GM19043 (cell line): ENCODE results near the gene TNIK.
"Not testable (repeated sequence)": the region's sequence is repeated elsewhere in the genome, so short reads cannot be mapped to it uniquely, and the experiment has no call there.

Experiments used
- ATAC-seq: cut with Tn5 transposase; IDR thresholded peaks from one replicate; pipeline ENCODE4 v1.9.1; 2021; ENCODE audit warnings: low read depth; ENCODE audit not compliant: unreplicated experiment

TNIK gene

DNA sequence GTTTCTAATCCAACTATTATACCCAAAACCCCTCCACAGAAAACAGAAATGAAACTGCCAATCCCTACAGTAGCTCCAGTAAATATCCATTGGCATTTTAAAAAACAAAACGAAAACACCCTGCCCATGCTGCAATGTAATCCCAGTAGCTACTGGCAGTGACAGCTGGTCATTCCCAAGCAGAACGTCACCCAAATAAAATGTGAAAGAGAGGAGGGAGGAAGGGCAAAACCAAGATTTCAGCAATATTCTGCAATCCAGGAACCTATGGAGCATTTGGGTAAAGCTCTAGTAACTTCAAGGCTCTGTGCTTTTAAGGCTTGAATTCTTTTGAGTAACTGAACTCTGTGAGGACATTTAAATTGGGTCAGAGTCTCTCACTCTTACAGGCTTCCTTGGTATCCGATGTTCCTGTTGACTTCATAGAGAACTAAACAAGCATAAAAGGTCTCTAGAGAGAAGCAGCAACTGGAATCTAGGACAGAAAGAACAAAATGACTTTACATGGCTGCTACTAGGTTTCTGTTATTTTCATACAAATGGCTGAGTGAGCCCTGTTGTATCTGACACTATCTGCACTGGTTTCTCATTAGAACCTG lies 136.2 kb downstream of the TNIK start:
- ATAC-seq = no peak

DNA sequence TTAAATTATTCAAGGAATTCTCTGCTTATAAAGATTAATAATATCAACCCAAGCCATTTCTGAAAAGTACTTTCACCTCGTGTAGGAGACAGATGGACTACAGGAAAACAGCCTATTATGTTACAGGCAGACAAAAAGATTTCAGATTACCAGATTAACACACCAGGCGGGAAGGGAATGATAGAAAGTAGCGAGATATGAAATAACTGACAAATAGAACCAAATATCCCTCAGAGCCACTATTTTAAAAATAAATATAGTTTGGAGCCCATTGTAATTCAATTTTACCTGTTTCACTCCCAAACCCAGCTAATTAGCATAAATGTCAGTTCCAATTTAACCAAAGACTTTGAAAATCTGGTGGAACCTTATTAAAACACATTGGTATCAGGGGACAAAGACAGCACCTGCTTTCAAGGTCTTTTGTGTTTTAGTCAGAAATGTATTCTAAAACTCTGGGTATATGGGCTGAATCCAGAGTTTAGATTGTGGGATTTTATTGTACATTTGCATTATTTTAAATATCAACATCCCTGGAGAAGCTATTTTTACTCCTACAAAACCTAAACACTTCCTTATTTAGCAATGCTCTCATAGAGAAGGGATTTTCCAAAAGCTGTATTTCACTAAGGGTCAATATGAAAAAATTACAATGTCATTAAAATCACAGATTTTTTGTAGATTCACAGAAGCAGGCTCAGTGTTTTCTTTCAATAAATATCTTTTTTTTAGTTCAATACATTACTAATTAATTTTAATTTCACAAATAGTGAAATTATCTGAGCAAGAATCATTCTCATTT lies 138.4 kb downstream of the TNIK start:
- ATAC-seq = no peak

DNA sequence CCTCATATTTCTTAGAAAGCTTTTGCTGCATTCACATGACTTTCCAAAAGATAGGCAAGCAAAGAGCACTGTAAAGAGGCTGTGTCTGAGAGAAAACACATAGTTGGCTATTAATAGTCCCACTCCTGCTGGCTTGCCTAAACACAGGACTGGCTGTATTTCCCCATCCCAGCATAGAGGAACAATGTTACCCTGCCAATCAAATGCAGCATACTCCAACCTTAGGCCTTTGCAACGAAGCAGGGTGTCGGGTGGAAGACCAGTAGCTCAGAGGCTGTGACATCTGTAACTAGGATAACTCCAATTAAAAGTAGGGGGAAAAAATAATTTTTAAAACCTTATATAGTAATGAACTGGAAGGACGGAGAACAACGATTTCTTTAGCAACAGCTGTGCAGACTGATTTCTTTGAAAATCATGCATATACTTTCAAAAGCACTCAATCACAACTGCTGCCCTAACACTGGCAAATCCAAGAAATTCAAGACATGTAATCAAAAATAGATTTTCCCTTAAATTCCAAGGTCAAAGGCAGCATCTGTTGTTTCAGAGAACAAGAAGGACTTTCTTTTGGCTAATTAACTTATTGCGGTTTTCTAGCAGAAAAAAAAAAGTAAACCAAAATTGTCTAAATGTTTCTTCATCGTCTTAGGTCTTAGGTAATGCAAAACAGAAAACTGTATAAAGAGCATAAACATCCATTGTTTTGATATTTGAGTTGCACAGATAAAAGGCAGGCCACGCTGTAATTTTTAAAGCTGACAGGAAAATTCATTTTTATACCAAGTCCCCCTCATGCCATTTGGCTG lies 139.3 kb downstream of the TNIK start:
- no peak for ATAC-seq

DNA sequence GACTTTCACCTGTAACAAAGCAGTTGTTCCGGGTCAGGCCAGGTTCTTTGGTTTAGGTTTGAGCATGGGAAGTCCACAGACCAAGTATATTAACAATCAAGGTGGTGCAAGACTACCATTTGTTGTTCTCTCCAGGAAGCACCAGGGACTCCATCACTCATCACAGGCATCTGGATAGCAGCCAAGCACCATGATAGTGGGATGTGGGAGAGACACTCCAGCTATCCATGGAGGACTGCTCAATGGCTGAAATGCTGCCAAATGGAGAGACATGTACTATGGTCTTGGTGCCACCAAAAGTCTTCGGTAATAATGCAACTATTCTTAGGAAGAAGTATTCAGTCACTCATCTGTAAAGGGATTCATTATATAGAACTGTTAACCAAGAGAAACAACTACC lies 143.0 kb downstream of the TNIK start:
- ATAC-seq = no peak

DNA sequence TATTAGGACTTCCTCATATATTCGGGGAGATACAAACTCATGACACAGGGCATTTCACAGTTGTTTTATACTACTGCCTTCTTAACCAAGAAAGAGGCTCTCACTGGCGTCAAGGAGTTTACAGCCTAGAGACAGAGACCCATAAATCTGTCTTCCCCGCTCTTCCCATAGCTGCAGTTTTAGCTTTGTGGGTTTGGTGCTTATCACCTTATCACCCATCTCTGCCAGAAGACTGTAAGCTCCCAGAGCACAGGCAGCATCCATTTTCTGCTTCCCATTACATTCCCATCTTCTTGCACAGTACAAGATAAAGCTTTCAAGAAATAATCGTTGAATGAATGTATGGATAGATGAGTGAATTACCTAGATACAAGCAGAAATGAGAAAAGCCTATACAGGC lies 144.3 kb downstream of the TNIK start:
- no peak for ATAC-seq

DNA sequence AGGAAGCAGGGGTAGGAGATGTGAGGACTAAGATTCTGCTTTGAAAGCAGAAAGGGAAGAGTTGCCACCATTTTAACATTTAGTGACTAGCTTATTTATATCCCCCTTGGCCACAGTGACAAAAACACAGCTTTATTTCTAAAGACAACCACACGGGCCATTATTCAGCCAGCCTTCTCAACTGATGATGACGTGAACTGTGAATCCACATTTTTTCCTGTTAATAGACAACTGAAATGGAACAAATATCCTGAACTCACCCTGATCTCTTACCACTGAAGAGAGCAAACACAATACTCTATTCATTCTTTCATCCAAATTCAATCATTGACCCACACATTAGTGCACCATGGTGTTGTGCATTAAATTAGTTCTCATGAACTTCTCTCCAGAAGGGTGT lies 145.1 kb downstream of the TNIK start:
- ATAC-seq = no peak

DNA sequence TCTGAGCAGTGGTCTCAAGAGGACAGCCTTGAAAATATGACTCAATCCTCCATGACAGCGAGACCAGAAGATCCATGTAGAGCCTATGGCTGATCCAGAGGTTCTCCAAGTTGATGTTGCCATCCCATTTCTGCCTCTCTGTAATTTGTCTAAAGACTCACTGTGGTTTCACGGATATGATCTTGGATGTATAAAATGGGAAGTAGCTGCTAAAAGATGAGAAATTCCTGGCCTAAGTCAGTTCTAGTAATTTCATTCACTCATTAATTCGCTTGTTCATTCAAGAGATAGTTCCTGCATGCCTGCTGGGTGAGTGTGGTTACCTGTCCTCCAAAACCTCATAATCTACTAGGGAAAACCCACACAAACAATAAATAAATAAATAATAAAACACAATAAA lies 145.9 kb downstream of the TNIK start:
- no peak for ATAC-seq

DNA sequence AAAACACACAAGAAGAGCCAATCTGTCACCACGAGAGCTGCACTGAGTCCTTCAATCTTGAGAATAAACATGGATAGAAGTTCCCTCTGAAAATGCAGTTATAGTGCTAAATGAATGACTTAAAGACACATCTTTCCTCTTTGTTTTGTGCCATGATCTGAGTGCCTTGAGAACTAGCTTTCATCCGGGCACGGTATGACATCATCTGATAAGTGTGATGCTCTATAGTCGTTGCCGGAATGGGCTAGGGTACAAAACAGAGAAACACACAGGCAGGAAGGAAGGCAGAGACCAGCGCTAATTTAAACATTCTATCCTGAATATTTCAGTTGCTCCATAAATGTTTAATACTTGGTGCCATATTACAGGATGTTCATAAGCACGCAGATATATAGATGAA lies 146.5 kb downstream of the TNIK start:
- ATAC-seq = no peak

DNA sequence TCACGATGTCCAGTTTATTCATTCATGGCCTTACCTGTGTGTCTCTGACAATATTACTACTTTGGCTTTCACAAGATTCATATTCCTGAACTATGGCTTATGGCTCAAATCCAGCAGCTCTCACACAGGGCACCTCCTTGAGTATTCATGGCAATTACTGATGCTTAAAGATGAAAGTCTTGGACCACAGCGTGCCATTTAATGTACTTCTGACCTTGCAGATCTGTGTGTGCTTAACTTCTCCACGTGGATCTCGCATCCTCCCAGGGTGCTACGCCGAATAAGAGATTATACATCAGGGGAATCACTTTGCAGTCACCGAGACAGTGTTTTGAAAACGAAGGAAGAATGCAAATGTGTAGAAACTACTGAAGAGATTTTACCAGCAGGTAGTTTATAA lies 147.5 kb downstream of the TNIK start:
- ATAC-seq = no peak

DNA sequence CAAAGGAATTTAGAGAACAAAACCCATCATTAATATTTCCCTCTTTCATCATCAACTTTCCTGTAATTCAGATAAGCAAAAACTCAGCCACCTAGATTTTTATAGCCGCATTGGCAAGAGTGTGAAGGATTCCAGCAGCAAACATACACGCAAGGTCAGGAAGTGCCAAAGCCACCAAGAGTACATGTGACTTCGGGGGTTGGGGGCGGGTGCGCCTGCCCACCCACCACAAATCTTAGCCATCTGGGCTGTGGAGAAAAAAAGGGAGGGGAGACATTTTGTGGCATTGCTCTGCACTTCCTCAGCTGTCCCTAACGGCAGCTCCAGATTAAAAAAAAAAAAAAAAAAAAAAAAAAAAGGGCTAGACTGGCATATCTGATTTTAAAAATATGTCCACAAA lies 148.4 kb downstream of the TNIK start:
- no peak for ATAC-seq

DNA sequence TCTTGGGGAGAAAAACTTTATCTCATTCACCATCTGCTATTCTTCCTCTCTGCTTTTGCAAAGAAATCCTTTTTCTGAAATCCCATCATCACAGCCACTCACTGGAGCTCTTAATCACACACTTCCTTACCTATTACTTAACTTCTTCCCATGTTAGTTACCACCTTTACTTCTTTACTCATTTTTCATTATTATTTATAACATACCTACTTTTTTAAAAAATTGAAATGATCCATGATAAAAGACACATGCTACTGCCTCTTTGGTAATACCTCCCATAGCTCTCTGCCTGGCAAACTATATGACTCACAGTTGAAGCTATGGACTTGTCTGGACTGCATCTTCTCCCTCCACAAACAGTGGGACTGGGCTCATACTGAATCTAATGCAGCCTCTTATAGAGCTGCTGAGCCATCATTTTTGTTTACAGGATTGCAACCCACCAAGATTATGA lies 150.3 kb downstream of the TNIK start:
- ATAC-seq = peak; percentile 50

DNA sequence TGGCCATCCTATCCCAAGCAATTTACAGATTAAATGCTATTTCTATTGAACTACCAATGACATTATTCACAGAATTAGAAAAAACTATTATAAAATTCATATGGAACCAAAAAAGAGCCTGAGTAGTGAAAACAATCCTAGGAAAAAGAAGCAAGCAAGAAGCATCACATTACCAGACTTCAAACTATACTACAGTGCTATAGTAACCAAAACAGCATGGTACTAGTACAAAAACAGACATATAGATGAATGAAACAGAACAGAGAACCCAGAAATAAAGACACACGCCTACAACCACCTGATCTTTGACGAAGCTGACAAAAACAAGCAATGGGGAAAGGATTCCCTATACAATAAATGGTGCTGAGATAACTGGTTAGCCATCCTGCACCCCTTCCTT lies 152.2 kb downstream of the TNIK start:
- ATAC-seq = no peak

DNA sequence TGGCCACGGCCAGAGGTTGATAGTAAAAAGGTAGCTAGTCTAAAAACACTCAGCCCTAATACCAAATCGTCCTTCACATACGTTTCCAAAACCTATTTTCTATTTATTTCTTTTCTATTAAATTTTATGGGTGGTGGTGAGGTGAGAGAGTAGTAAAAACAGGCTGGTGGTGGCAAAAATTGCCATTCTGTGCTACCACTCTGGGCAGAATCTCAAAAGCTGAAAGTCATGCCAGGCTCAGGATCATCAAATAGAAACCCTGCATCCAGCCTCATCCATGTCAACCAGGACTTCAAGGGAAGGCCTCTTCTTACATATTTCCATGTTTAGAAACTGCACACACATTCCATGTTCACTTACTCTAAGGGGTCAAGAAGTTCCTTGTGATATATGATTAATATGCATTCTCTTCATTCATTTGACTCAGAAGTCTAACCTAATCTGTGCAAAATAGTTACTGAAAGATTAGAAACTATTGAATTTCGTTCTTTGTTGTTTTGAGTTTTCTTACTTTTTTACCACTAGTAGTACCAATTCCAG lies 153.1 kb downstream of the TNIK start:
- ATAC-seq = no peak

DNA sequence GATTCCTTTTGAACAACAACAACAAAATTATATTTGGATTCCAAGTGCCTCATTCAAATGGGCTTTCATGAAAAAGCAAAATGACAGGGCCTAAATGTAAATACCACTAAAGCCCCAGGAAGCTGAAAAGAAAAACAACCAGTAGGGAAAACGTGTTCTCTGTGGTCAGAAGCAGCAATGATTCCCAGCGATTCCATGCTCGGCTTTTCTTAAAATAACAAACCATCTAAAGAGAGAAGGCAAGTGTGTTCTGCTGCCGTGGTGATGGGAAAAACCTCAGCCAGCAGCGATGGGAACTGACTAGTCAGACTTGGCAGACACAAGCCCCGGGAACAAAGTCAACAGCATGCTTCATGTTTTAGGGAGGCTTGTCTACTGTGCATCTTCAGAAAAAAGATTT lies 153.6 kb downstream of the TNIK start:
- ATAC-seq = no peak

DNA sequence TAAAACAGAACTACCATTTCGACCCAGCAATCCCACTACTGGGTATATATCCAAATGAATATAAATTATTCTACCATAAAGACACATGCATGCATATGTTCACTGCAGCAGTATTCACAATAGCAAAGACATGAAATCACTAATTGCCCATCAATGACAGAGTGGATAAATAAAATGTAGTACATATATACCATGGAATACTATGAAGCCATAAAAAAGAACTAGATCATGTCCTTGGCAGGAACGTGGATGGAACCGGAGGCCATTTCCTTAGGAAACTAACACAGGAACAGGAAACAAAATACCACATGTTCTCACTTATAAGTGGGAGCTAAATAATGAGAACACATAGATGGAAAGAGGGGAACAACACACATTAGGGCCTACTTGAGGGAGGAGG lies 154.4 kb downstream of the TNIK start:
- ATAC-seq = not testable (repeated sequence)

DNA sequence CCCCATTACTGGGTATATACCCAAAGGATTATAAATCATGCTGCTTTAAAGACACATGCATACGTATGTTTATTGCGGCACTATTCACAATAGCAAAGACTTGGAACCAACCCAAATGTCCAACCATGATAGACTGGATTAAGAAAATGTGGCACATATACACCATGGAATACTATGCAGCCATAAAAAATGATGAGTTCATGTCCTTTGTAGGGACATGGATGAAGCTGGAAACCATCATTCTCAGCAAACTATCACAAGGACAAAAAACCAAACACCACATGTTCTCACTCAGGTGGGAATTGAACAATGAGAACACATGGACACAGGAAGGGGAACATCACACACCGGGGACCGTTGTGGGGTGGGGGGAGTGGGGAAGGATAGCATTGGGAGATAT lies 155.7 kb downstream of the TNIK start:
- not testable (repeated sequence) for ATAC-seq

DNA sequence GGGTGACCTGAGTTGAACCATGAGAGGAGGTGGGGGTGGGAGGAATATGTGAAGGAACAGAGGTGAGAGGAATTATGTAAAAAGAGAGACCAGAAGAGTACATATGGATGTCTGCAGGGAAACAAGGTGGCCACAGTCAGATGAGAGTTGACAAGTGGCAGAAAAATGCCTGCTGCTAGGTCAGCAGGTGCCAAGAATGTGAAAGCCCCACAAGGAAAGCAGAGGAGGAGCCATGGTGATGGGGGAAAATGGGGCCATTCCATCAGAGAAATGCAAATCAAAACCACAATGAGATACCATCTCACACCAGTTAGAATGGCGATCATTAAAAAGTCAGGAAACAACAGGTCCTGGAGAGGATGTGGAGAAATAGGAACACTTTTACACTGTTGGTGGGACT lies 156.2 kb downstream of the TNIK start:
- ATAC-seq = not testable (repeated sequence)

DNA sequence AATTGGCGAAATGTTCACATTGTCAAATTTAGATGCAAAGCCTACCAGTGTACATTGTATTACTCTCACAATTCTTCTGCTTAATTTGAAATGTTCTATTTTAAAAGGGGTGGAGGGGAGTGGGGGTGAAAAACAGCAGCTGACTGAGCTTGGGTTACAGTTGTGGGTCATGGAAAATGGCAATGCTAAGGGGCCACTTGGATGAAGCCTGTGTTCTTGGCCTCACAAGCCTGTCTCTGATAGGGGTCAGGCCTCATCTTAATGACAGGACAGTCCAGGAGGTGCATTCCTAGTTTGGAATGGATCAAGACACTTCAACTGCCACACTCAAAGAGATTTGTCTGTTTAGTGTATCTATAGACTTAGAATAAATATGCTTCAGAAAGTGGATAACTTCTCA lies 158.2 kb downstream of the TNIK start:
- no peak for ATAC-seq

DNA sequence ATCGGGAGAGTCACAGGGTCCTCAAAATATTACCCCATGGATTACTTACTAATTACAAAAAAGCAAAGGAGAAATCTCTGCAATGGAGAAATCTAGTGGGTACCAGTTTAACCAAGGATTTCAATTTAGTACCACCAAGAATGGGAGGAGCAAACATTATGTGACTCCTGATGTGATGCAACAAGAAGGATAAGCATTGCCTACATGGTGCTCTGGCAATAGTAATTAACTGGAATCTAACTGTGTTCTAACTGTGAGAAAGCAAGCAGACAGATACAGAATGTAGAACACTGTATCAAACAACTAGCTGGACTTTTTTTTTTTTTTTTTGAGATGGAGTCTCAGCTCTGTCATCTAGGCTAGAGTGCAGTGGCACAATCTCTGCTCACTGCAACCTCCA lies 159.2 kb downstream of the TNIK start:
- no peak for ATAC-seq

DNA sequence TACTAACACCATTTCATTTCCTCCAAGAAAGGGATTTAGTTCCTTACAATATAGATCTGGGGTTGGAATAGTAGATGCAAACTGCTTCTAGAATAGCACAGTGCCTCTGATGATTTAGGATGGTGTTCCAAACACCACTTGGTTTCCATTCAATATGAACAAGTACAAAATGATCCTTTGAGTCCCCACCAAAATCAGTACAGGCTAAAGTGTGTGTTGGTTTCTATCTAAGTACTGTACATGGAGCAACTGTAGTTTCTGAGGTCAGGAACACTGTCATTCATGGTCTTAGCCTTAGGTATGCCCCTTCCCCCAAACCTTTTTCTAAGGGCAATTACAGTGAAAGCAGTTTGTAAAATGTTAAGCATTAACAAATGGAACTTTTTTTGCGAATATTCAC lies 162.3 kb downstream of the TNIK start:
- no peak for ATAC-seq

DNA sequence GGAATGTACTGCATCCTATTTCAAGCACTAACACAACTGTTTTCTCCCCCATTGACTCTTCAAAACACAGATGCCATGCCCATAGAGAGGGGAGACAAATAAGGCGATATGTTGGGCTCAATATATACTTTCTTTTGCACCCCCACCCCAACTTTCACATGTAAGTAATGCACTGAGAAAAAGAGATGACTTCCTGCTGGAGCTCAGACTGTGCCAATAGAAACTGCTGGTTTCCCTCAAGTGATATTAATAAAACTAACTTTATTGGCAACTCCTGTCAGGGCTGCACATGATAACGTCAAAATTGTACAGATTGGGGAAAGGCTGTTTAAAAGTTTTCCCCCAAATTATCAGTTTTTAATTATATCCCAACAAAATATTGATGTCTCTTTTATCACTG lies 163.0 kb downstream of the TNIK start:
- ATAC-seq = no peak
